ENCODE data around the gene CBX8. TPM values are rescaled to one million over a fixed set of nuclear protein-coding genes. Genes with fewer than 3 reads are reported as not detected.

CBX8 gene
- total and polyA plus RNA-seq, 2 of the 13 experiments (the other 11 are each of a cell fraction or from before 2014, with no cell fraction given): 0.34 to 12.6 TPM

GRCh38 chr17:79760197-79760906 lies 36.5 kb downstream of the CBX8 start (continued):
- peak; percentile 87 for TF ChIP-seq AHDC1 (CRISPR knock-in tag; IDR thresholded peaks at IDR 0.05; ENCODE audit: borderline replicate concordance)
- no peak; the same call in 1 of the 2 replicates for TF ChIP-seq TMF1 (CRISPR knock-in tag; IDR thresholded peaks at IDR 0.05; ENCODE audit: low read depth)
- peak; percentile 93 for TF ChIP-seq ZNF414 (CRISPR knock-in tag; IDR thresholded peaks at IDR 0.05)
- TF ChIP-seq PATZ1 (CRISPR knock-in tag; IDR thresholded peaks at IDR 0.05): peak; percentile 99
- TF ChIP-seq NCOR1 (IDR thresholded peaks at IDR 0.05; ENCODE audit: borderline replicate concordance, low read length): peak; percentile 84; the same call in 1 of the 2 replicates
- TF ChIP-seq SP2 (CRISPR knock-in tag; IDR thresholded peaks at IDR 0.05): no peak; the same call in 1 of the 2 replicates
- TF ChIP-seq TCF7L2 (IDR thresholded peaks at IDR 0.05; ENCODE audit: low read depth, low read length): no peak; the same call in 1 of the 2 replicates
- no peak for TF ChIP-seq MATR3 (CRISPR knock-in tag; IDR thresholded peaks at IDR 0.05)
- TF ChIP-seq ZBTB21 (CRISPR knock-in tag; IDR thresholded peaks at IDR 0.05): no peak; the same call in none of the 2 replicates
- TF ChIP-seq GTF3A (CRISPR knock-in tag; conservative IDR thresholded peaks at IDR 0.05): peak; percentile 87; the same call in 1 of the 2 replicates
- peak; percentile 37 for TF ChIP-seq JARID2 (CRISPR knock-in tag; IDR thresholded peaks at IDR 0.05; ENCODE audit: insufficient replicate concordance)
- TF ChIP-seq ZNF773 (CRISPR knock-in tag; IDR thresholded peaks at IDR 0.05; ENCODE audit: borderline replicate concordance): no peak
- 0 out of 2 replicates have a peak, but pooled peaks have one; percentile 64 for TF ChIP-seq ZNF557 (CRISPR knock-in tag; IDR thresholded peaks at IDR 0.05)
- TF ChIP-seq ZNF768 (CRISPR knock-in tag; IDR thresholded peaks at IDR 0.05): peak; percentile 51; the same call in 1 of the 2 replicates
- TF ChIP-seq SMARCC2 (IDR thresholded peaks at IDR 0.05): no peak
- peak; percentile 86 for TF ChIP-seq ZBTB37 (CRISPR knock-in tag; IDR thresholded peaks at IDR 0.05)

Measured in HepG2 (cell line).